ENCODE data around the gene PHKG1. TPM values are rescaled to one million over a fixed set of nuclear protein-coding genes. Genes with fewer than 3 reads are reported as not detected.
A peak's percentile ranks its signal among the peaks of the same experiment; 100 is the strongest.
"Not testable (repeated sequence)": the region's sequence is repeated elsewhere in the genome, so short reads cannot be mapped to it uniquely, and the experiment has no call there.

Gene PHKG1
- total RNA-seq, 1 experiment from 2014 or later, result 1.1 TPM

- Mint-ChIP-seq H3K4me1 (ENCODE audit: low read depth, unreplicated experiment) (peaks cover 13% of the 10 kb centered on the region), H3K4me3 (ENCODE audit: unreplicated experiment) (no peak overlapping the region), H3K27ac (ENCODE audit: unreplicated experiment) (peak overlapping the region; percentile 30), H3K9me3 (ENCODE audit: unreplicated experiment) (no peaks in the 10 kb centered on the region), H3K36me3 (ENCODE audit: insufficient read depth, unreplicated experiment) (peaks cover 26% of the 10 kb centered on the region), H3K27me3 (ENCODE audit: insufficient read depth, unreplicated experiment) (no peaks in the 10 kb centered on the region)
- H3K27me3 ChIP-seq (replicated peaks; ENCODE audit: control insufficient read depth, insufficient read depth, low read length), result no peaks in the 10 kb centered on the region
- peak; percentile 81 to 89 for TF ChIP-seq CTCF (IDR thresholded peaks at IDR 0.05; ENCODE audit: insufficient read depth in 1 of 2, low read depth in 1 of 2, low read length in 1 of 2, severe bottlenecking in 1 of 2, unreplicated experiment in 1 of 2)
- intact Hi-C loops (cut with micrococcal nuclease; ENCODE audit: unreplicated experiment), result loop anchor here (1.0 to 10.0 kb wide), 6 partner anchors 69 to 480 kb away; partner anchors contain the start of gene ZNF713
- ChIA-PET CTCF (interaction anchor here (0.5 to 1.5 kb wide), 5 partner anchors 9 to 69 kb away, joined by 3 to 8 read pairs (median 4); partner anchors contain the start of genes CCT6A and PSPH), POLR2A (no interaction called here)
- DNase-seq, result peak; percentile 77 to 89
- no peaks in the 10 kb centered on the region for H3K4me1 ChIP-seq
- H3K4me3 ChIP-seq (ENCODE audit: low read depth, low read length), result no peak overlapping the region
- no TSS peak for BruUV-seq (replicated peaks)
- H3K36me3 ChIP-seq (ENCODE audit: control insufficient read depth, insufficient read depth, low read length), result peaks cover 6% of the 10 kb centered on the region
- no peaks in the 10 kb centered on the region for H3K9me3 ChIP-seq
These were observed 18.4 kb downstream of the PHKG1 start for GRCh38 chr7:56074371-56074791.

- peak in 1 of 2 experiments; percentile 17 for DNase-seq
- H3K27ac Mint-ChIP-seq (ENCODE audit: unreplicated experiment); H3K36me3 ChIP-seq (ENCODE audit: control insufficient read depth, insufficient read depth, low read length); BruUV-seq (replicated peaks); H3K27me3 Mint-ChIP-seq (ENCODE audit: insufficient read depth, unreplicated experiment); H3K4me3 ChIP-seq (ENCODE audit: low read depth, low read length); CTCF ChIA-PET; H3K27me3 ChIP-seq (replicated peaks; ENCODE audit: control insufficient read depth, insufficient read depth, low read length); POLR2A ChIA-PET; H3K4me3 Mint-ChIP-seq (ENCODE audit: unreplicated experiment); H3K9me3 ChIP-seq; intact Hi-C loops (cut with micrococcal nuclease; ENCODE audit: unreplicated experiment); H3K9me3 Mint-ChIP-seq (ENCODE audit: unreplicated experiment): not testable (repeated sequence)
- Mint-ChIP-seq H3K36me3 (ENCODE audit: insufficient read depth, unreplicated experiment) (peaks cover 59% of the 10 kb centered on the region), H3K4me1 (ENCODE audit: low read depth, unreplicated experiment) (peaks cover 22% of the 10 kb centered on the region)
- peaks cover 23% of the 10 kb centered on the region for H3K4me1 ChIP-seq
These were observed 26.4 kb downstream of the PHKG1 start for GRCh38 chr7:56066376-56066775.

DNA sequence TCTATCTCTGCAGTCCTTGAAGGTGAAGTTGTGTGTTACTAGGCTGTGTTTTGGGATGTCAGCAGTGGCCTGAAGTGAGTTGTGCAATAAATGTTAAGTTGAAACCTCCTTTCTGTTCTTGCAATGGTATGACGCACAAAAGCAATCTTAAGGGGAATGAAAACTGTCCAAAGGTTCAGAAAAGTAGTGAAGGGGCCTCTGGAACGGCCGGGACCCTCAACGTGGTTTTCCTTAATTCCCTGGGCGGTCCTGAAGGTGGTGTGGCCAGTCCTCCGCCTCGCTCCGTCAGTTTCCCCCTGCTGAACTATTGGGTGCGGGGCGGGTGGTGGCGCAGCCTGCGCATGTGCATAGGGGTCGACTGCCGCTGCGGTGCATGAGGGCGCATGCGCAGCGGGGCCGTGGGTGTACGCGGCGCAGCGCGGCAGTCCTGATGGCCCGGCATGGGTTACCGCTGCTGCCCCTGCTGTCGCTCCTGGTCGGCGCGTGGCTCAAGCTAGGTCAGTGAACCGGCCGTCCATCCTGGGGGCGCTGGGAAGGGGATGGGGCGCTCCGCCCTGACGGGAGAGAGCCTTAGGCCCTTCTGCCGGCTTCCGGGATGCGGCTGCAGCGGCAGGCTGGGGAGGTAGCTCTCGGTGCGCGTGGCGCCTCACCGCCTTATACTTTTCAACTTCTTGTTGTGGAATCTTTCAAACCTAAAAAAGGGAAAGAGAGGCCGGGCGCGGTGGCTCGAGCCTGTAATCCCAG, 28.7 kb downstream of the PHKG1 start, which contains the start of gene SUMF2:
SUMF2 (plus strand) TSS at position 405 of the 744 bp plus-strand sequence; CDS start at position 431, 26 bp downstream.
- Histone ChIP-seq H3K27me3 (replicated peaks; ENCODE audit: control insufficient read depth, insufficient read depth, low read length) (no peaks in the 10 kb centered on the region), H3K4me1 (peaks cover 34% of the 10 kb centered on the region), H3K36me3 (ENCODE audit: control insufficient read depth, insufficient read depth, low read length) (no peaks in the 10 kb centered on the region; the same call in 1 of the 2 replicates), H3K9me3 (no peaks in the 10 kb centered on the region), H3K4me3 (ENCODE audit: low read depth, low read length) (peak within 1 kb of the TSS; percentile 88)
- BruUV-seq (replicated peaks), result no TSS peak
- Mint-ChIP-seq H3K27ac (ENCODE audit: unreplicated experiment) (peak within 1 kb of the TSS; percentile 88), H3K4me1 (ENCODE audit: low read depth, unreplicated experiment) (peaks cover 23% of the 10 kb centered on the region), H3K36me3 (ENCODE audit: insufficient read depth, unreplicated experiment) (peaks cover 70% of the 10 kb centered on the region), H3K9me3 (ENCODE audit: unreplicated experiment) (no peaks in the 10 kb centered on the region), H3K27me3 (ENCODE audit: insufficient read depth, unreplicated experiment) (no peaks in the 10 kb centered on the region), H3K4me3 (ENCODE audit: unreplicated experiment) (peak within 1 kb of the TSS; percentile 75)
- DNase-seq, result peak; percentile 93 to 96
- TF ChIP-seq CTCF (IDR thresholded peaks at IDR 0.05; ENCODE audit: insufficient read depth in 1 of 2, low read depth in 1 of 2, low read length in 1 of 2, severe bottlenecking in 1 of 2, unreplicated experiment in 1 of 2), result peak in 1 of 2 experiments; percentile 51
- CTCF ChIA-PET, result interaction anchor here (0.6 to 2.1 kb wide), 4 partner anchors 13 to 57 kb away, joined by 3 to 42 read pairs (median 10); partner anchors contain the start of genes CCT6A and PSPH
- POLR2A ChIA-PET, result interaction anchor here (0.6 to 4.7 kb wide), 5 partner anchors 13 to 57 kb away, joined by 3 to 53 read pairs (median 19); partner anchors contain the start of genes CCT6A and PSPH
- intact Hi-C loops (cut with micrococcal nuclease; ENCODE audit: unreplicated experiment), result loop anchor here (1.0 kb wide), 4 partner anchors 13 to 57 kb away; partner anchors contain the start of genes CCT6A and PSPH
